HG02642 (cell line): Measurements from ENCODE around the gene CCNY.

Source experiments
- ATAC-seq: cut with Tn5 transposase; IDR thresholded peaks from one replicate; pipeline ENCODE4 v1.9.1; 2021; ENCODE audit warnings: mild to moderate bottlenecking; ENCODE audit not compliant: unreplicated experiment, poor library complexity

Gene CCNY

GRCh38 chr10:35447693-35448407 is 111.5 kb downstream of the CCNY start:
- no peak for ATAC-seq

DNA sequence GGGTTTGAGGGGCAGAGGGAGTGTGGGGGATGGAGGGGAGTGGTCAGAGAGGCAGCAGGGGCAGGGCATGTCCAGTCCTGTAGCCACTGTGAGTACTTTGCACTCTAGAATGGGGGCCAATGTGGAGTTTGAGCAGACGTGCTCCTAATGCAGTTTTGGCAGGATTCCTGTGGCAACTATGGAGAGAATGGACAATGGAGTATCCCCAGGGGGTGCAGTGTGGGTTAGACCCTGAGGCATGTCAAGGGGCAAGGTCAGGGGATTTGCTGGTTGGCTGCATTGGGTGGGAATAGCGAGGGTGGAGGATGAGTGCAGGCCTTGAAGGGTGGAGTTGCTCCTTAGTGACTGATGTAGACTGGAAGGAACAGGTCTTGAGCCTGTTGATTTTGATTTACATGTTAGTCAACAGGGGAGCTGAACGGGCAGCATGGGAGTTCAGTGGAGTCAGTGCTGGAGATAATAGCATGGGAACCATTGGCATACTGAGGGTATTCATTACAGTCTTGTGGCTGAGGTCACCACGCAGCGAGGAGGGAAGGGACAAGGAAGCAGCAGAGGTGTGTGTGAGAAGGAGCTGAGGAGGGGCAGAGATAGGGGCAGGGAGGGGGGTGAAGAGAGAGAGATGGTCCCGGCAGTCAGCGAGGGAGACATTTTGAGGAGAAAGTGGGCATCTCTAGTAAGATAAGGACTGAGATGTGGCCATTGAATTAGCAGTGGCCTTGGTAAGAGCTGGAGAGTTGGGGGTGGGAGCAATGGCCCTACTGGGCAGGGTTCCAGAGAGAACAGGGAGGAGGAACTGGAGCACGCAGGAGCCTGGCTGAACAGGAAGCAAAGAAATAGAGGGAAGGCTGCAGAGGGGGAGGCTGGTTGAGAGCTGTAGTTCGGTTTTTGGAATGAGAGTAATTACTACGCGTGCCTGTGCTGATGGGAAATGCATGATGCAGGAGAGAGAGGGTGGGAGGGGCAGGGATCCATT is 112.7 kb downstream of the CCNY start:
- ATAC-seq: no peak

DNA sequence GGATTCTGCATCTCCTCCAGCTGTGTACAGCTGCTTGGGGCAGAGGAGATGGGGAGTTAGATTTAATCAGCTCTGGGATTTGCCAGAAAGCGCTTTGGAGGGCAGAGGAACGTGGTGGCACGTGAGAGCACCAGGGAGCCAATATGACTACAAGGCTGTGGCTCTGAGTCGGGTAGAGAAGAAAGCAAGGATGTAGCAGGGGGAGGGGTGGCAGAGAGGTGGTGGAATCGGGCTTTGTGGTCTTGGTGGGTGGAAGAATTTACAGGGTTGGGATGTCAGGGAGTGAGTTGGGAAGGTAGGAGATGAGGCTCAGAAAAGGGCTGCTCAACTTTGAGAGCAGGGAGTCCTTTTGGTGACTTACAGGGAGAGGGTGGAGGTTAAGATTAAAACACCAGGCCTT is 113.6 kb downstream of the CCNY start:
- ATAC-seq: no peak

DNA sequence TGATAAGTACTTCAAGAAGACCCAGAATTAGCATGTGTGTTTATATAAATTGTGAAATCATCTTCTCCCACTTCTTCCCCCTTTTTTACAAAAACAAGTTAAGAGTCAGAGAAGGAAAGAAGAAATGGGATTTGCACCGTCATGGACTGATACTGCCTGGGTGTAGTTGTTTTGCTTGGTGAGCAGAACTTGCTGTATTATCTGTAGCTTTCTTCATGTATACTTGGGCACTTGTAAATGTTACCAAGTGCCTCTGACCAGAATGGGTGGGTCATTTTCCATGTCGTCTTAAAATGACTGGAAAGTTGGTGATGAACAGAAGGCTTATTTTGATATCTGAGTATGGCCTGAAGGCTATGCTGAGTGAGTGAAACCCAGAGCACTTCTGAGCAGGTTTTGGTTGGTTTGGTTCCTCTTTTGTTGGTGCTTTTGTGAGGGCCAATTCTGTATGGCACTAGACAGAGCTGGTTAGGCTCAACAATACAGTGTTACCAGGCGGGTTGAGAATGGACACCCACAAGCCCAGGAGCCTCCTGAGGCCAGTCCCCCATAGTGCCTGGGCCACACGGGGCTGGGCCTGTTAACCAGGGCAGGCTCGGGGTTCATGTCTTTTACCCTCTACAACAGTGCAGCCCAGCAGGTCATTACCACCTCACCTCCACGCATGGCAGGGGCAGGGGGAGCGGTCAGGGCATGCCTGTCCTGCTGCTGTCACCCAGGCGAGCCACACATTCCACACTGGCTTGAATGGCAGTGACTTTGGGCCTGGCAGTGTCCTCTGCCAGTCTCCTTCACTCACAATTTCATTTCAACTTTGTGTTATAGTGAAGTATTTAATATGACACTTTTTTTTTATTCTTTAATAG is 115.1 kb downstream of the CCNY start:
- ATAC-seq: peak; percentile 98

- ATAC-seq: peak; percentile 22
Observed at GRCh38 chr10:35452171-35452570, 115.9 kb downstream of the CCNY start.

DNA sequence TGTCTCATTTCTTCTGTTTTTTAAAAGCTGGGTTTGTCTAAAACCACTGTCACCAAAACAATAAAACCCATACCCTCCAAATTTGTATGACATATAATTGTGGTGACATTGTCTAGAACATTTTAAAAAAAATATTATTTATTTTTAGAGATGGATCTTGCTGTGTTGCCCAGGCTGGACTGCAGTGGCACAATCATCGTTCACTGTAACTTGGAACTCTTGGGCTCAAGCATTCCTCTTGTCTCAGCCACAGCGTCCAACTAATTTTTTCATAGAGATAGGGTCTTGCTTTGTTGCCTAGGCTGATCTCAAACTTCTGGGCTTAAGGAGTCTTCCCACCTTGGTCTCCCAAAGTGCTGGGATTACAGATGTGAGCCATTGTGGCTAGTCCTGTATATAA is 116.5 kb downstream of the CCNY start:
- no peak for ATAC-seq

DNA sequence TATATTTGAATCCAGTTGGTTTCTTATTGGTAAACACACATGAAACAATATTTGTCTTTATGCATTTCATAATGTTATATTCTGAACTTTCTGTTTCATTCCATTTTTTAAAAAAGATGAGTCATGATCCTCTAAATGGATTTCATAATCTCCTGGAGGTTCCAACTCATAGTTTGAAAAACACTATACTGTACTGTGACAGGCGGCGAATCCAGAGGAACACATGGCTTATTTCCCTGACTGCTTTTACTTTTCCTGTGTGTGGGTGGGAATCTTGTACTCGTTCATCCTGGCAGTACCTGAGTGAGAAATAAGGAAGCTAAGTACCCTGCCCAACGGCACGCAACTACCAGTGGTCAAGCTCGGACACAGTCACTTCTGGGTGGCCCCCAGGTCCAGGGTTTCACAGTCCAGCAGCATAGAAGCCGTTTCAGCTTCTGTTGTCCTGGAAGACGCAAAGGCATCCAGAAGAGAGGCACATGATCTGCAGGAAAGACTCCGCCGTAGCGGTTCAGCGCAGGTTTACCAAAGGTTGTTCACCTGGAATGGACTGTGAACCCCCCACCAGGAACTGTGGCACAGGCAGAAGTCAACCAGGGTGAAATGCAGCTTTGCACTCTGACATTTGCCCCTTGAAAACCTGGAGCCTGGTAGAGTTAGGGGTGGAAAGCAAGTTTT is 117.7 kb downstream of the CCNY start:
- ATAC-seq: no peak

DNA sequence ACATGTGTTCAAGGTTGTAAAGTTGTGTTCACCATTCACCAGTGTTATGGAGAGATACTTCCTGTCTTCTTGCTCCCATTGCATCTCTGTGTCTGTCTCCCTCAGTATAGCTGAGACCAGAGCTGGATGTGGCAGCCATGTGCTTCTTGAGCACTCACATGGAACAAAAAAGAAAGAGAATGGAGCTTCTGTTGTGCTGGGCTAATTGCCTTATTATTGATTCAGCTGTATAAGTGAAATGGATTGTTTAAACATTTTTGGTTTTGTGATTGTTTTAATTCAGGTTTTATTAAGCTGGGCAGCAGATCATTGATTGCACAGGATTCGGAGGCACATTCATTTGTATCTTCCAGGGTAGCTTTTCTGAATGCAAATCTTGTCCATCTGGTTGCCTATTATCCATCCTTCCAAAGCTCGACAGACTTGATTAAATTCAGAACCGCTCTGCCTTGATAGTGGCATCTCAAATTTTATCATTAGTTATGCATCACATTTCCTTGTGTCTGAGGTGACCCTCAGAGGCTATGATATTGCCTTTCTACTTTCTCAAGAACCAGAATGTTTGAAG is 119.9 kb downstream of the CCNY start:
- no peak for ATAC-seq

DNA sequence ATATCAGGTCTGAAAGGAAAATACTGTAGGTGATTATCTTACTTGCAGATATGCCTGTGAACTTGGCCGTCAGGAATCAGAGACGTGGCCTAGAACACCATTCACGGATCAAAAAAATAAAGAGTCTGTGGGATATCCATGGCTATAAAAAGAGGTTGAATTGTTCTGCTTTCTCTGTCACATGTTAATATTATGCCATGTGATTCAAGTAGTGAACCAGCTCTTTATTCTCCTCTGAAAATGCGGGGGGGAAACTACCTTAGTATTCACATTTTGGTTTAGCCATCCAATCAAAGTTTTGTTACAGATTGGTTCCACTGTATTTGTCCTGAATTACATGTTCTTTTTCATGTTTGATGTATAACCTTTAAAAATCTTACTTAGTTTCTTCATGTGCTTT is 120.5 kb downstream of the CCNY start:
- no peak for ATAC-seq

GRCh38 chr10:35458500-35459448 is 122.5 kb downstream of the CCNY start:
- ATAC-seq: no peak

DNA sequence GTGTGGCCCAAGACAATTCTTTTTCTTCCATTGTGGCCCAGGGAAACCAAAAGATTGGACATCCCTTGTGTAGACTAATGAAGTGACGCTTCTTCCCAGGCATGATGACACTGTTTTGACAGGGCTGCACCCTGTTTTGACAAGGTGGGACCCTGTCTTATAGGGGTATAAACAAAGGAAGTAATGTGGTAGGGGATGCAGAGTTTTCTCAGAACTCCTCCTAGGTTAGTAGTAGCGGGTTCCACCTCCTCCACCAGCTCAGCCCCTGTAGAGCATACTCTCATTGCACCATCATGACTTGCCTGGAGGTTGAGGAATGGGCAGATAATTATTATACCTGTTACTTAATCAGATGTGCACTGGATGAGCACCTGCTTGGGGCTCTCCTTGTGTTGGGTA is 123.1 kb downstream of the CCNY start:
- ATAC-seq: no peak

DNA sequence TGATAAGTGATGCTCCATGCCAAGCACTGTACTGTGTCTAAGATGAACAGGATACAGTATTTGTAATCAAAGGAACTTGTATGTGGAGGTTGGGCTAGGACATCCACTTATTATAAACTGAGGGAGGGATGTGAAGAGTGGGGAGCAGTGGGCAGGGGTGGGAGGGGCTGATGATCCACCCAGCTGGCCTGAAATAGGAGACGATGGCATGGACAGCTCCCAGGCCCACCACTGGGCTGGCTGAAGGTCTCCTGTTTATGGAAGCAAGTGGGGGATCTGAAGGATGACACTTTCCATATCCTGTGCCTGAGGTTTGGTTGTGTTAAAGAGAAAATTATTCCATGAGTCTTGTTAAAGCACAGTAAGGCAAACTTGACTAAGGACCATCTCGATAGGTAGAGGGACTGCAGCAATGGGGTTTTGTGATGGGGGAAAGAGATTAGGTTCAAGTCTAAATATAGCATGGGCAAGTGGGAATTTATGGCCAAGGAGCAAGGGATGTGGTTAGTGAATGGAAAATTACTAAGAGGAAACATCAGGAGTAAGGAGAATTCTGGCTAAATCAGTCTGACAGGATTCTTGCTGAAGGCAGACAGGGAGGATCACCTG is 124.6 kb downstream of the CCNY start:
- no peak for ATAC-seq

GRCh38 chr10:35462491-35462934 is 126.2 kb downstream of the CCNY start:
- peak; percentile 75 for ATAC-seq

DNA sequence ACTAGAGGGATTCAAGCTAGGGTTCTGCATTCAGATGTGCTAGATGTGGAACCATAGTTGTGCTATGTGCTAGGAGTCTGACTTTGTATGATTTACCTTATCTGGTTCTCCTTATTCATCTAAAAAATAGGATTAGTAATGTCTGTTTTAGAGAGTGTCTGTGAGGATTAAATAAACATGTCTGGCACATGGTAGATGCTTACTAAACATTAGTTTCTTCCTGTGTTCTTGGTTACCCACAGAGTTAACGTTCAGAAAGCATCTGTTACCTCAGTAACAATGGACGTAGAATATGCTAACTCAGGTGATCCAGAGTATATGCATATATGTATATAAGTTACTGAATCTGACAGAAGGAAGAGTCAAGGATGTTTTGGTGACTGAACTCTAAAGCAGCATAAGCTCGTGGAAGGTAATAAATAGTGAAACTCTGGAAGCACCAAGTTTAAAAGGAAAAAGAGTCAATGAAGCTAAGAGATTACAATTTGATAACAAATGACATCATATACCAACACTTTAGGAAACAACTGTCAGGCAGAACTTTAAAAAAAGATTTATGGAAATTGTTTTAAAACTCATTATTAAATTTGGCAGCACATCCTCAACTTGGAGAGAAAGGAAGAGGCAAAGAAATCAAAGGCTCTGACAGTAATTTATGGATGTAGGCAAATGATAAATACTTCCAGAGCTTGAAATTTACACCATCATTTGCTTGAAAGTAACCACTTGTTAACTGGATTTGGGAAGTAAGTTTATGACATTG is 127.0 kb downstream of the CCNY start:
- ATAC-seq: no peak

DNA sequence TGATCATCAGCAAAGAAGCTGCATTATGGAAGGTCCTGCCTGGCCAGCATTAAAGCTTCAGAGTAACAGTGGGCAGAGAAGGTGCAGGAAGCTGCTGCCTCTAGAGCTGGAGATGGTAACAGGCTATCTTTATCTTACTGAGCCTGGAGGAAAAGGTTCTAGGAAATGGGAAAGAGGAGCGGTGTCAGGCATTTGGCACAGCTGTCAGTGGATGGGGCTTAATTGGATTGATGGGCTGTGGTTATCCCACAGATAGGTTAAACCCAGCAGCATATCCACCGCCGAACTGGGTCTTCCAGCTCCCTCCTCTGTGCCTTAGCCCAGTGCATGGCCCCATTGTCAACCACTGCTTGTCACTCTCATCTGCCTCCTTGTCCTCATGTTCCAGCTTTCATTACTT is 127.6 kb downstream of the CCNY start:
- no peak for ATAC-seq

- no peak for ATAC-seq
Observed at GRCh38 chr10:35464825-35465456, 128.6 kb downstream of the CCNY start.

DNA sequence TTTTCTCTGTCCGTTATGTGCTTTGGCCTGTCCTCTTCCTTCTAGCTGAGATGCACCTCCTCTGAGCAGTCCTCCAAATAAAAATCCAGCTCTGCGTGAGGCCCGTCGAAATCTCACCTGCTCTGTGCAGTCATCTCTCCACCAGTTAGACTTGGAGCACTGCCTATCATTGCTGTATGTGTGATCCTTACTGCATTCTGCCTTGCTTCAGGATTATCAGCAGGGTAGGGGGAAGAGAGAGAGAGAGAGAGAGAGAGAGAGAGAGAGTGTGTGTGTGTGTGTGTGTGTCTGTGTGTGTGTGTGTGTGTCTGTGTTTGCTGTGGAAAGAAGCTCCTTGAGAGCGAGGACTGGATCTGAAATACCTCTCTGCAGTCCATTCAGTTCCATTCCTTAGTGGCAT is 129.4 kb downstream of the CCNY start:
- ATAC-seq: no peak
